NCI-H1417 treated with DMSO at 0.1 percent for 48 hours (cell line): Measurements from ENCODE around the gene FAM110D.

Experiments used
- DNase-seq: peaks from one replicate; lab custom pipeline; 2025; lab: John Stamatoyannopoulos, UW

Gene FAM110D

DNA sequence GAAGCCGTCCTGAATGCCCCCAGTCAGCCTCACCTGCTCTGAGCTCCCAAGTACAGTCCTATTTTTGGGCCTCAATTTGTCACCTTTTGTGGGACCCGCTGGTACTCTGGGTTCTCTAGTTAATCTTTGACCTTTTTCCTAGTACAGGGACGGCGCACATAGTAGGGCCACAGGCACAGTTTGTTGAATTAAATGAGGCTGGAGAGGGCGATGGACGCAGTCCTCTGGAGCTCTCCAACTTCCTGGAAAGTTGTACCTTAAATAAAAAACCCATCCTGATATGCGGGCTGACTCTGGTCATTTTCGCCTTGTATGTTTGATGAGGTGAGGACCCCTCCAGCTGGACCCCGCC, 4.8 kb downstream of the FAM110D start:
- DNase-seq = no peak

DNA sequence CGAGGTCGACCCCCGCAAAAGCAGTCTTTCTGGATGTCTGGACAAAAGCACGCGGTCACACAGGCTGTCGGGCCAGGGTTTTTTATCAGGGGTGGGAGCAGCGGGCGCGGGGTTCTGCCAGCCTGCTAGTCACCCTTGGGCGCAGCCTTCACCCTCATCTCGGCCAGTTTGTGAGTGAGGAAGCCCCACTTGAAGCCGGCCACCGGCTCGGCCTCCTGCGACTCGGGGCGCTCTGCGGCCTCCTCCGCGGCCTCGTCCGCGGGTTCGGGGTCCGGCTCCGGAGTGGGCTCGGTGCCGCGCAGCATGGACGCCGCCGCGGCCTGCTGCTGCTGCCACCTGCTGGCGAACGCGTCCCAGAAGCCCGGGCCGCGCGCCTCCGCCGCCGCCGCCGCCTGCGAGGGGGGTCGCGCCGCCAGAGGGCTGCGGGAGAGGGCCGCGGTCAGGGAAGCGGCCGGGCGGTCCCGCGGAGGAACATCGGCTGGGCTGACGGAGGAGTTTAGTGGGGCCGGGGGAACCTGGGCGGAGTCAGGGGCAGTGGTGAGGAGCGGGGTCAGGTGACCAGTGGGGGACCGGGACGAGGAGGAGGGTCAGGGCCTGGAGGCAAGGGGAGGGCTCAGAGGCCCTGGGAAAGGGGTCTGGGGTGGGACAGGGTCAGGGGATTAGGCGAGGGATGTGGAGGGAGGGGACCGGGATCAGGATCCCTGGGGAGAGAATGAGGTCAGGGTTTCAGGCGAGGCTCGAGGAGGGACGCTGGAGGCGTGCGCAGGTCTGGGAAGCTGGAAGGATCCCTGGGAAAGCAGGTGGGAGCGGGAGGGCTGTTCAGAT, 5.4 kb downstream of the FAM110D start:
- no peak for DNase-seq

DNA sequence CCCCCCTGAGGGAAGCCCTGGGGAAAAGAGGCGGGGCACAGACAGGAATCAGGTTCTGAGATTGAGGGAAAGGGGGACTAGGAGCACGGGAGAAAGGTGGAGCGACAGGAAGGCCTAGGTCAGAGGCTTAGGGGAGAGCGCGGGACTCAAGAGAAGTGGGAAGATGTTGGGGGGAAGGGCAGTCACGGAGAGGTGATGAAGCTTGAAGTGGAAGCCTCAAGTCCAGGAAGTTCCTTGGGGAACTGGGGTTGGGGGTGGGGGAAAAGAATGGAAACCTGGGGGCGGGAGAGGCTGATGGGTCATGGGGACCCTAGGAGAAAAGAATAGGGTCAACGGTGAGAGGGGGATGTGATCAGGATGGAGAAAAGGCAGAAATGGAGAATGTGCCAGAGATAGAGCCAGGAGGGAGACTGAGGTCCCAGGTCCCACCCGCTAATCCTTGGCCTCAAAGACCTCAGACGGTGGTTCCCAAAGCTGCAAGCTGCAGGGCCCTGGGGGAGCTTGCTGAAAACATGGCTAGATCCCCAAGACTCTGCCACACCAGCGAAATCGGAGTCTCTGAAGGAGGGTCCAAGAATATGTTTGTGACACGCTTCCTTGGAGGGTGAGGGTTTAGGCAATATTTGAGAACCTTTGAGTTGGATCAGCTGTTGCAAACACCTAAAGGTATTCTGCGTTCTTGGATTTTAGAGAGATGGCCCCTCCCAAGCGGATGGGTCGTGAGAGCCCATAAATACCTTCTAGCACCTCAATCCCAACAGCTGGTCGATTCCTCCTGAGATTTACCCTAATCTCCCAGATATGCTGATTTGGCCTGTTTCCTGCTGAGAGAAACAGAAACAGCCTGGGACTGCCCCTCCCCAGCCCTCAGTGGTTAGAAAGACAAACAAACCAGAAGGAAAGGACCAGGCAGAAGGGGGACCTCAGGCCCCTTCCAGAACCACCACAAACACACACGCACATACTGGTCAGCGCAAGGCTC, 6.3 kb downstream of the FAM110D start:
- no peak for DNase-seq

DNA sequence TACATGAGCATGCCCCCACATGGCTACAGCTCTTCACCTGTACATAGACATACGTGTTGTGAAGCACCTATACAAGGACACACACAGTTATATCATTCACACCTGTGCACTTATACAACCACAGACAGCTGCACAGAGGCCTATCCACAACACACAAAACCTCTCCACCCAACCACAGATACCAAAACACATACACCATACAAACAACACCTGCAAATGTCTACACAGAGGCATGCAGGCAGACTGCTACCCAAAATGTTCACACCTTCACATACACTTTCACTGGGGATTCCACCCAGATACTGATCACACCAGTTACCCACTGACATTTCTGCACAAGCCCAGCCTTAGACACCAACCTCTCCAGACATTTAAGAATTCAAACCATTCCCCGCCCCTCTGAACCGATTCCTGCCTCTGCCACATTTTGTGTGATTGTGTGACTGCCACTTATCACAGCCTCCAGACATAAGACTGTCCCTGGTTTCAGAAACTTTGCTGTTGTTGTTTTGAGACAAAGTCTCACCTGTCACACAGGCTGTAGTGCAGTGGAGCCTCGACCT, 7.9 kb downstream of the FAM110D start:
- DNase-seq = no peak

DNA sequence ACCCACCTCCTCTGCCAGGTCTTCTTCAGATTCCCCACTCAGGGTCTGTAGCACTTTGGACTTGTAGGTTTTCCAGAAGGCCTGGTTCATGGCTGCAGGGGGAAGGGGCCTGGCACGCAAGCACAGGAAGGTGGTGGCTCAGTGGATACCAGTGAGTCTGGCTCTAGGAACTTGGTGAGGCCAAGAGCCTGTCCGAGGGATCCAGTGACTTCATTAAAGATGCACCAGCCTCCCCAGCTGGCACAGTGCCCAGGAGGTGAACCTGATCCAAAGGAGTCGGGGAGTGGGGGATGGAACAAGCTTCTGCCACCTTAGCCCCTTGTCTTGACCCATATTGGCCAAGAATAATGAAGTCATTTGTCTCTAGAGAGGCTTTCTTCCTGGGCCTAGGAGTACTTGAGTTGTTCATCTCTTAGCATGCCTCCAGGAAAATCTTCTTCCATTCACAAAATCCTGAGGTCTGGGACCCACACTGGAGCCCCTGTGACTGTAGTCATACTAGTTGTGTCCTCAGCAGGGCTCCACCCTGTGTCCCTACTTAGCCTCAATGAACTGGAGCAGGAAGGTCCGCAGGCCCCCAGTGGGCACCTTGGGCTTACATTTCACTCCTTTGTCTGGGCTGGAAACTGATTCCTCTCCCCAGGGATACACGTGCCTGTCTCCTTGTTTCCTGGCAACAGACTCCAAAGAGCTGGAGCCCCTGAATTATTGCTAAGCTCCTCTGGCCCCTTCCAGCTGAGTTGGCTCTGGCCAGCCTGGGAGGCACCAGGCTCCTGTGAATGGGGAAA, 9.7 kb downstream of the FAM110D start, which contains the start of gene C1orf232:
Gene C1orf232, minus strand, starts transcription at position 554 of the 788 bp plus-strand sequence. Its CDS starts 464 bp downstream, at position 90.
- peak; percentile 34 for DNase-seq

DNA sequence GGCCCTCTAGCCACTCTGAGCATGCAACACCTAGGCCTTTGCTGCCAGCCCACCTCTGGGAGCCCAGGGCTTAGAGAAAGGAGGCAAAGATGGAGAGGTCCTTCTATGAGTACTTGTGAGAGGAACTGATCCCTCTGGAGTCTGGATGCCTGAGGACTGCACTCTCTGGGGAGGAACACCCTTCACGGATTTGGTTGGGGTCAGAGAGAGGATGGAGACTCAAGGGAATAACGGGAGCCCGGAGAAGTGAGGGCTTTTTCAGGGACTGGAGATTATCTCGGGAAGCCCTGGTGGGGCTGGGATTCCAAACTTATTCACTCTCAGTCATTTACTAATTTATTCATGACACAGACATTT, 10.3 kb downstream of the FAM110D start:
- DNase-seq = no peak

DNA sequence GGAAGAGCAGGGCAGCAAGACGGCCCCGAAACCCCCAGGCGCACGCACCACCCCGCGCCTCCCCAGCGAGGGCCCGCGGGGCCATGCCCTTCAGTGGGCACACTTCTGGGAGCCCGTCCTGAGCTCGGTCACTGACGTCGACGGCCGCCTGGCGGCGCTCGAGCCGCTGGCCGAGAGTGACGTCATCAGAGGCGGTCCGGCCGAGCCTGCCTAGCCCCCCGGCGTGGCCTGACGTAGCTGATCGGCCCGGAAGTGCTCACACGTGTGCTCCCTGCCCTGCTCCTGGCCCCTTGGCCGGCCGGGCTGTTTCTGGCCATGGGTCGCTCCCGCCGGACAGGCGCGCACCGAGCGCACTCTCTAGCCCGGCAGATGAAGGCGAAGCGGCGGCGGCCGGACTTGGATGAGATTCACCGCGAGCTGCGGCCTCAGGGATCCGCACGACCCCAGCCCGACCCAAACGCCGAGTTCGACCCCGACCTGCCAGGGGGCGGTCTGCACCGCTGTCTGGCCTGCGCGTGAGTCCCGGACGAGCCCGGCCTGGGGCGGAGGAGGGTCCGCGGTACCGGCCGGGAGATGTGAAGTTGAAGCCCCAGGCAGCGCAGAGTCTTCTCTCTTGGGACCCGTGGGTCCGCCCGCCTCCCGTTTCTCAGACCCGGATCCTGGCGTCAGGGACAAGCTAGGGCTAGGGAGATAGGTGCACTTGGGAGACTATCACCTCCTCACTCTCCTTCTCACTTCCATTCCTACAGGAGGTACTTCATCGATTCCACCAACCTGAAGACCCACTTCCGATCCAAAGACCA, 11.0 kb downstream of the FAM110D start, which contains the start of gene ZNF593:
Gene ZNF593, plus strand, starts transcription at position 240 of the 803 bp plus-strand sequence. Its CDS starts 76 bp downstream, at position 316.
- no peak for DNase-seq

DNA sequence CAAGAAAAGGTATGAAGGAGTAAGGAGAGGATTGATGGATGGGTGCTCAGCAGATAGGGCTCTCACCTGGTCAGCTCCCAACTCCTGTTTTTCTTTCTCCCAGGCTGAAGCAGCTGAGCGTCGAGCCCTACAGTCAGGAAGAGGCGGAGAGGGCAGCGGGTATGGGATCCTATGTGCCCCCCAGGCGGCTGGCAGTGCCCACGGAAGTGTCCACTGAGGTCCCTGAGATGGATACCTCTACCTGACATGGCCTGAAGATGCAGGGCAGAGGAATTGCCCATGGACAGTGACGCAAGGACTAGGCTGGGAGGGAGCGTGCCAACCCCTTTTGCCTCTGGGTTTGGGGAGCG, 11.6 kb downstream of the FAM110D start:
- DNase-seq = no peak

DNA sequence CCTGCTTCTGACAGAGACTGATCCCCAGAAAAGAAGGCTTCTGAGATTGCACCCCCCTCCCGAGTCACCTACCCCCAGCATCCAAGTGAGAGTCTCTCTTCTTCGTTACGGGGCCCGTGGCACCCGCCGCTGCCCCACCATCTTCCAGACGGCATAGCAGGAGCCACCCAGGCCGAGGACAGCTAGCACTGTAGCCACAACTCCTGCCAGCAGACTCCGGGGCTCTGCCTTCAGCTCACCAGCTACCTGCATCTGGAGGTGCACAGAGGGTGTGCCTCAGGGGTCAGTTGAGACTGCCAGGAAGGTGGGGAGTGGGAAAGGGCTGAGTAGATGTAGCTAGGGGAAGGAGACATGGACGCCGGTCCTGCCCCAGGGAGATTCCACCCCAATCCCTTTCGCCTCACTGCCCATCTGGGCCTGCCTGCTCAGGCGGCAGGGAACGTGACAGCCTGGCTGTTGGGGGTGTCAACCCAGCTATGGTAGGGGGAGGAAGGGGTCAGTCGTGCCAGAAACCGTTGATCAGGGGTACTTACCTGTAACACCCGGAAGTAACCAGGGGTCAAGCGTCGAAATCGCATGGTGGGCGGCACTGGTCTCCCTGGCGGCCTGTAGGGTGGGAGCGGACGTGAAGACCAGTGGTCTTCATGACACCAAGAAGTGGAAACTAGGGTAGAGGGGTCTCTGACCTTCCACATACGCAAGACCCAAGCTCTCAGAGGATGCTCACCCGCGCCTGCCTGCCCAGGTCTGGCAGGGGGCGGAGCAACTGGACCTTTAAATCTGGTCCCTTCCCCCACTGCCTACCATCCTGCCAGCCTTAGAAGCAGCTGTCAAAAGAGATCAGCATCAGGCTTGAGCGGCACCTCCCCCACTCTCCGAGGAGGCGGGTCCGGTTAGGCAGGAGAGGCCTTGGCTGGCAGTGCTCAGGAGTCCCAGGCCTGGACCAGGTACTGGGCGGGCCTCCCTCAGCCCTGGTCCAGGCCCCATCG, 12.5 kb downstream of the FAM110D start, which contains the start of gene ZNF593OS:
Gene ZNF593OS, minus strand, starts transcription at position 749 of the 989 bp plus-strand sequence. Its CDS starts 171 bp downstream, at position 578.
- DNase-seq = no peak

DNA sequence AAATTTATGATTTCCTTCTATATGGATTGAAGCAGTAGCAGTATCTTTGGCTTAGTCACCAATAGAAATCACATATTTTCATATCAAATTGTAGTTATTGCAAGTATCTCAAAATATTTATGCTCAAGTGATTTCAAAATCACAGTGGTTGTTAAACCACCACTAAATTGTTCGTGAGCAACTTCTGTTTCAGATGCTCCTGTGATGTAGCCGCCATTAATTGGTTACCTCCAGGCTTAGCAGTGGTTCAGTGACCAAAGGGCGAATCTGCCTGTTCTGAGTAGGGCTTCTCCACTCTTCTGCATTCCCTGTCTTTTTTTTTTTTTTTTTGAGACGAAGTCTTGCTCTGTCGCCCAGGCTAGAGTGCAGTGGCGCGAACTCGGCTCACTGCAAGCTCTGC, 16.5 kb downstream of the FAM110D start:
- no peak for DNase-seq

DNA sequence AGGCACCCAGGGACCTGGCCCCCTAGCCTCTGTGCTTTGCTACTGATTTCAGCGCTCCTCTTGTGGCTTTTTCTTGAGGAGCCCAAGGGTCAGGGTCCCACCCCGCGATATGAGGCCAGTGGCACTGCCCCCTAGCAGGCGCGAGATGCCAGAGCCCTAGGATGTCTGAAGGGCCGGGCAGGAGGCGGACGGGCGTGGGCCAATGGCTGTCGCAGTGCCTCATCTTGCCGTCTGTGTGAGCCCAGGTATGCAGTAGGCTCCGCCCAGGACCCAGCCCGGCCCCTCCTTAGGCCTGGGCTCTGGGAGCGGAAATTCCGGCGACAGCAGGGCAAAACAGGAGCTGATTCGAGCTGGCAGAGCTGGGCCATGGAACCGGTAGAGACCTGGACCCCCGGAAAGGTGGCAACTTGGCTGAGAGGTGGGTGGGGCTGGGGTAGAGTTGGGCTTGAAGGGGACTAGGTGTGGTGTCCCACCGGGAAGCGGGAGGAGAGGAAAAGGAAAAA, 18.4 kb downstream of the FAM110D start, which contains the start of gene CNKSR1:
Gene CNKSR1, plus strand, starts transcription at position 310 of the 503 bp plus-strand sequence. Its CDS starts 57 bp downstream, at position 367.
- DNase-seq = no peak

DNA sequence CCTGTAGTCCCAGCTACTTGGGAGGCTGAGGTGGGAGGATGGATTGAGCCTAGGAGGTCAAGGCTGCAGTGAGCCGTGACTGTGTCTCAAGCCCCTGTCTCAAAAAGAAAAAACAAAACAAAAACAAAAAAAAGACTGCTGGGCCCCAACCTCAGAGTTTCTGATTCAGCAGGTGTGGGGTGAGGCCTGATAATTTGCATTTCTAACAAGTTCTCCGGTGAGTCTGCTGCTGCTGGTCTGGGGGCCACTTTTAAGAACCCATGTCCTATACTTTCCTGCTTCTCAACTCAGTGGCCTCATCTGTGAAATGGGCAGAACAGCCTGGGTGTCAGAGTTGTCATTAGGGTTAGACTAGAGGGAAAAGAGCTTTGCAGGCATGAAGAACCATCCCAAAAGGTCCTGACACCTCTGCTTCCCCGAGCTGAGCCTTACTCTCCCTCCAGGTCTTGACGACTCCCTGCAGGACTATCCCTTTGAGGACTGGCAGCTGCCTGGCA, 21.2 kb downstream of the FAM110D start:
- DNase-seq = no peak

DNA sequence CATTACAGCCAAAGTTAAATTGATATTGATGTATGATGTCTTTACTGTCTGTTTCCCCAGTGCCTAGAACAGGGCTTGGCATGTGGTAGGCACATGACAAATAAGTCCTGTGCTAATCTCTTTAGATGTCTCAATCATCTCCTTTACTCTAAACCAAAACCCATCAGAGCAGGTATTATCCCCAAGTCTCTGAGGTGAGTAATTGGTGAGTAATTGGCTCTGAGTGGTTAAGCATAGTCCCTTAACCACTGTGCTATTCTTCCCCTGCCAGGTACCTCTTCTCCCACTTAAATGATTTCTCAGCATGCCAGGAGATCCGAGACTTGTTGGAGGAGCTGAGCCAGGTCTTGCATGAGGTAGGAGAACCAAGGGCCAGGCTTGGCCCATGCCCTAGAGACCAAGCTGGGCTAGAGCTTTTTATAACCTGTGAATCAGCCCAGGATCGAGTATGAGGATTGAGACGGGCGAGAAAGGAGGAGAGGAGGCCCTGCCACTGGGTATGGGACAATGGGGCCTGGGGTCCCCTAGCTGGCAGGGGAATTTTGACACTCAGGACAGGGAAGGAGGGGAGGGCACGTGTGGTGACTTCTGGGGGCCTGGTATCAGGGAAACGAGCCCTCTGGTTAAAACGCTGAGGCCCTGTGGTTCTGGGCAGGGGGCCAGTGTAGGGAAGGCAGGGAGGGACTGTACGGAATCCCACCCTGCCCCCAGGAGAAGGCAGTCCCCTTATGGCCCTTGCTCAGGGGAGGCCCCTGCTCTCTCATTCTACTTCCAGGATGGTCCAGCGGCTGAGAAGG, 22.9 kb downstream of the FAM110D start:
- no peak for DNase-seq

DNA sequence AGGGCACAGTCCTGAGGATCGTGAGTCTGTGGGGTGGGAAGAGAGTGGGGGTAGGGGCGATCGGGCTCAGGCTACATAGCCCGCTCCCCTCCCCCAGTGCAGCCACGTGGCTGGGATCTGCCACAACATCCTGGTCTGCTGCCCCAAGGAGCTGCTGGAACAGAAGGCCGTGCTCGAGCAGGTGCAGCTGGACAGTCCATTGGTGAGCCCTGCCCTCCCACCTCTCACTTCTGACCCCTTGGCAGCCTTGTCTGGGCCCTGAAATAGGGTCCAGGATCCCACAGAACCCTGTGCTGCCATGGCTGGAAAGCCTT, 23.5 kb downstream of the FAM110D start:
- DNase-seq = no peak

DNA sequence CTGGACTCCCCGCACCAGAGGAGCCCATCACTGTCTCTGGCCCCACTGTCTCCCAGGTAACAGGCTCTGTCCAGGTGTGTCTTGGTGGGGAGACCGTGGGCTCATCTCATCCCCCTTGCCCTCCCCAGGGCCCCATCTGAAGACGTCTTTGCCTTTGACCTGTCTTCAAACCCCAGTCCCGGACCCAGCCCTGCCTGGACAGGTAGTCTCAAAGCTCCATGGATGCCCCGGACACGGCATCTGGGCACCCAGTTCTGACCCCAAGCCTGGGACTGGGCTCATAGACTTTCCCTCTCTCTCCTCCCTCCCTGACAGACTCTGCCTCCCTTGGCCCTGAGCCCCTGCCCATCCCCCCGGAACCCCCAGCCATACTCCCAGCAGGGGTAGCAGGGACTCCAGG, 25.2 kb downstream of the FAM110D start:
- DNase-seq = no peak

DNA sequence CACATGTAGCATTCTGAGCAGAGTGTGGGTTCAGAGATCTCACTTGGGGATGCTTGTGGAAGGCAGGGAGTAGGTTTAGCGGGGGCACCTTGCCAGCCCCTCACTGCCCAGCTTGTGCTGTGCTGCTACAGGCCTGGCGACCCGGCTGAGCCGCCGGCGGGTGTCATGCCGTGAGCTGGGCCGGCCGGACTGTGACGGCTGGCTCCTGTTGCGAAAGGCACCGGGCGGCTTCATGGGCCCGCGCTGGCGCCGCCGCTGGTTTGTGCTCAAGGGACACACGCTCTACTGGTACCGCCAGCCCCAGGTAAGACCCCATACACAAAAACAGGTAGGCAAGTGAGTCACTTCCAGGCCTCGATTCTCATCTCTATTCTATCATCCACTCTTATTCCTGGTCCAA, 26.0 kb downstream of the FAM110D start:
- DNase-seq = no peak

DNA sequence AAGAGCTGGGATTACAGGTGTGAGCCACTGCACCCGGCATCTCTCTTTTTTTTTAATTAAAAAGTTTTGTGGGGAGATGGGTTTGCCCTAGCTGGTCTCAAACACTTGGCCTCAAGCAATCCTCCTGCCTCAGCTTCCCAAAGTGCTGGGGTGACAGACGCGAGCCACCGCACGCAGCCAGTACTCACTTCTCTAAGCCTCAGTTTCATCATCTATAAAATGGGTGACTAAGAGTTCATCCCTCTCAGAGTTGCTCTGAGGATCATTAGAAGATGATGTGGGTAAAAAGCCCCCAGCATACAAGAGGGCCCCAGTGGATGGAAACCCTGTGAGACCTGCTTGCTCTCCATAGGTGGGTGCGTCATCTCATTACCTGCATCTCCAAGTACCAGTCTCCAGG, 29.0 kb downstream of the FAM110D start:
- DNase-seq = no peak

DNA sequence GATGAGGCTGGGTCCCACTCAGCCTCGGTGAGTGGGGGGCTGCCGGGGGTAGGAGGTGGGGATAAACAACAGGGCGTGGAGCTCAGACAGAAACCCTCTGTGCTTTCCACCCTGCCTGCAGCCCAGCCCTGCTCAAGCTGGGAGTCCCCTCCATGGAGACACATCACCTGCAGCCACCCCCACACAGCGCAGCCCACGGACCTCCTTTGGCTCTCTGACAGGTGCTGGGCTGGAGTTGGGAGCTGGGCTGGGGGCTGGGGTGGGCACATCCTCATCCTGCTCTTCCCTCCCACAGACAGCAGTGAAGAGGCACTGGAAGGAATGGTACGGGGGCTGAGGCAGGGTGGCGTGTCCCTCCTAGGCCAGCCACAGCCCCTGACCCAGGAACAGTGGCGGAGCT, 29.6 kb downstream of the FAM110D start:
- no peak for DNase-seq
